ENCODE data around the gene RPS14.
A peak's percentile ranks its signal among the peaks of the same experiment; 100 is the strongest.
"Not testable (repeated sequence)": the region's sequence is repeated elsewhere in the genome, so short reads cannot be mapped to it uniquely, and the experiment has no call there.

Gene RPS14

DNA sequence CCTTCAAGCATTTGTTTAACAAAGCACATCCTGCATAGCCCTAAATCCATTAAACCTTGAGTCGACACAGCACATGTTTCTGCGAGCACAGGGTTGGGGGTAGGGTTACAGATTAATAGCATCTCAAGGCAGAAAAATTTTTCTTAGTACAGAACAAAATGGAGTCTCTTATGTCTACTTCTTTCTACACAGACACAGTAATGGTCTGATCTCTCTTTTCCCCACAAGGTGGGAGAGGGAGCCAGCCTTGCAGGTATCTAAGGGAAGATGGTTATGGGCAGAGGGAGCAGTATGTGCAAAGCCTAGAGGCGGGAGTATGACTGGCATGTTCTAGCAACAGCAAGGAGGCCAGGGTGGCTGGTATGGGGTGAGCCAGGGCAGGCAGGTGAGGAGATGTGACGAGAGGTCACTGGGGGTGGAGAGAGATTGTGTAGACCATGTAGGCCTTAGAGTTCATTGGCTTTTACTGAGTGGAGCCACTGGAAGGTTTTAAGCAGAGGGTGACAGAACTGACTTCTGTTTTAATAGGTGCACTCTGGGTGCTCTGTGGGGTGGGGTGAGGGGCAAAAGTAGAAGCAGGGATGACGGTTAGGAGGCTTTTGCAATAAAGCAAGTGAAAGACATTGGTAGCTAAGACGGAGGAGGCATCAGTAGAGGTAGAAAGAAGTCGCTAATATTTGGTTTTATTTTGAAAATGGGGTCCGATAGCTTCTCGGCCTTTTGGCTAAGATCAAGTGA lies 5.1 kb upstream of the RPS14 start:
- Histone ChIP-seq H3K27me3 (ENCODE audit: control insufficient read depth, insufficient read depth, low read length) (no peaks in the 10 kb centered on the region), H3K4me1 (ENCODE audit: control insufficient read depth, low read depth, low read length) (peaks cover 6% of the 10 kb centered on the region), H3K4me3 (ENCODE audit: low read length) (no peak overlapping the region), H3K9ac (ENCODE audit: low read length) (no peak overlapping the region), H3K9me3 (ENCODE audit: control insufficient read depth, low read depth, low read length) (no peaks in the 10 kb centered on the region), H3K36me3 (ENCODE audit: control insufficient read depth, low read depth, low read length) (no peaks in the 10 kb centered on the region), H3K27ac (ENCODE audit: low read length) (no peak overlapping the region)

DNA sequence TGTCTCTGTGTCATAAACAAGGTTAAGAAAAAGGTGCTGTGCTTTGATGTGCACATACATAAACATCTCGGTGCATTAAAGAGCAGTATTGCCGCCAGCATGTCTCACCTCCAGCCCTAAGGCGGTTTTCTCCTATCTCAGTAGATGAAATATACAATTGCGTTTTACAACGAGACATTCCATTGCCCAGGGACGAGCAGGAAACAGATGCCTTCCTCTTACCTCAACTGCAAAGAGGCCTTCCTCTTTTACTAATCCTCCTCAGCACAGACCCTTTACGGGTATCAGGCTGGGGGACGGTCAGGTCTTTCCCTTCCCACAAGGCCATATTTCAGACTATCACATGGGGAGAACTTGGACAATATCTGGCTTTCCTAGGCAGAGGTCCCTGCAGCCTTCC lies 4.5 kb upstream of the RPS14 start:
- H3K9ac ChIP-seq (ENCODE audit: low read length); H3K27me3 ChIP-seq (ENCODE audit: control insufficient read depth, insufficient read depth, low read length); H3K27ac ChIP-seq (ENCODE audit: low read length); H3K4me1 ChIP-seq (ENCODE audit: control insufficient read depth, low read depth, low read length); H3K4me3 ChIP-seq (ENCODE audit: low read length); H3K9me3 ChIP-seq (ENCODE audit: control insufficient read depth, low read depth, low read length); H3K36me3 ChIP-seq (ENCODE audit: control insufficient read depth, low read depth, low read length): not testable (repeated sequence)

DNA sequence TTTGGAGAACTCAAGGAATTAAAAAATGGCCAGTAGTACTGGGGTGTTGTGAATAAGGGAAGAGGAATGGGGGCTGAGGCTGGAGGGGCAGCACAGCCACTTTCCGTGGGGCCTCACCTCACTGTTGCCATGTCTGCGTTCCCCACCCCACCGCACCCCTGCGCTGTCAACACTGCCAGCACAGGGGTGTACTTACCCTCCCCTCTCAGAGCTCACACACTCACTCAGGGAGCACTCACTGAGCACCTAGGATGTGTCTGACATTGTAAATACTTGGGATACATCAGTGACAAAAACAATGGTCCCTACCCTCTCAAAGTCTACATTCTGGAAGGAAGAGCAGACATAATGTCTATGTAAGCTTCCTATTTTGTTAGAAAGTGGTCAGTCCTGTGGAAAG lies 3.4 kb upstream of the RPS14 start:
- H3K4me3 ChIP-seq (ENCODE audit: low read length): no peak overlapping the region
- H3K9me3 ChIP-seq (ENCODE audit: control insufficient read depth, low read depth, low read length): no peaks in the 10 kb centered on the region
- peaks cover 9% of the 10 kb centered on the region for H3K36me3 ChIP-seq (ENCODE audit: control insufficient read depth, low read depth, low read length)
- no peaks in the 10 kb centered on the region for H3K27me3 ChIP-seq (ENCODE audit: control insufficient read depth, insufficient read depth, low read length)
- no peak overlapping the region for H3K9ac ChIP-seq (ENCODE audit: low read length)
- no peak overlapping the region for H3K27ac ChIP-seq (ENCODE audit: low read length)
- H3K4me1 ChIP-seq (ENCODE audit: control insufficient read depth, low read depth, low read length): peaks cover 6% of the 10 kb centered on the region

DNA sequence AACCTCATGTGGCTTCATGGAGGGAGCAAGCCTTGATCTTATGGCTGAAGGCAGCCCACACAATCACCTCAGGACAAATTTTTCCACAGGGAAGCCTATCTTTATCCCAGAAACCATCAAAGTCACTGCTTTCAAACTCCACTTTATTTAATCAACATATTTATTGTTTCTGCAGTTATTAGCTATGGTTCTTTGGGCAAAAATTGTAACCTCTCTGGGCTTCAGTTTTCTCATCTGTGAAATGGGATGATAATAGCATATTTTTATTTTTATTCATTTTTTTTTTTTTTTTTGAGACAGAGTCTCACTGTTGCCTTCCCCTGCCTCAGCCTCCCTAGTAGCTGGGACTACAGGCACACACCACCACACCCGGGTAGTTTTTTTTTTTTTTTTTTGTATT lies 2.1 kb upstream of the RPS14 start:
- no peak overlapping the region for H3K27ac ChIP-seq (ENCODE audit: low read length)
- H3K36me3 ChIP-seq (ENCODE audit: control insufficient read depth, low read depth, low read length): peaks cover 22% of the 10 kb centered on the region
- H3K9me3 ChIP-seq (ENCODE audit: control insufficient read depth, low read depth, low read length): no peaks in the 10 kb centered on the region
- no peaks in the 10 kb centered on the region for H3K27me3 ChIP-seq (ENCODE audit: control insufficient read depth, insufficient read depth, low read length)
- H3K4me3 ChIP-seq (ENCODE audit: low read length): no peak overlapping the region
- H3K9ac ChIP-seq (ENCODE audit: low read length): no peak overlapping the region
- H3K4me1 ChIP-seq (ENCODE audit: control insufficient read depth, low read depth, low read length): peaks cover 9% of the 10 kb centered on the region

DNA sequence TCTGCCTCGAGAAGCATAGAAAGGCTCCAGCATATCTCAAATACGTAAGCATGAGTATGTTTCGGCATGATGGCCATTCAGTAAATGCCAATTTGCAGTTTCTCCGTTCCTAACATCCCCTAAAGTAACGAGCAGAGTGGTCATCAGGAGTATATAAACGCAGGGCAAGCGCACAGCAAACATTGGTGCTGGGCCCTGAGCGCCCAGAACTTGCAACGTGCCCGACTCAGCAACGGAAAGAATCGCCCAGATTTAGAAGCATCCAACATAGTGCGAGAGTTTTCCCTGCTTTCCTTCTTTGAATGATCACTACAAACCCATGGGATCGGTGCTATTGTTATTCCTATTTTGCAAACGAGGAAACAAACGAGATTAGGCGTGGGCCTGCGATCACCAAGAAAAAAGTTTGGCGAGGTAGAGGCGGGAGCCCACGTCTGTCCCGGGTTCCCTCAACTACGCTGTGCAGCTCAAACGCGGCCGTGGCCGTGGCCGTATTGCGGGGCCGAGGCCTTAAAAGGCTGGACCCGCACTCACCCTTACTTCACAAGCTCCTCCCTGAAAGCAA lies 505 bp downstream of the RPS14 start:
- peaks cover 9% of the 10 kb centered on the region for H3K4me1 ChIP-seq (ENCODE audit: control insufficient read depth, low read depth, low read length)
- peak overlapping the region; percentile 79 for H3K4me3 ChIP-seq (ENCODE audit: low read length)
- H3K27ac ChIP-seq (ENCODE audit: low read length): peak overlapping the region; percentile 99
- H3K9me3 ChIP-seq (ENCODE audit: control insufficient read depth, low read depth, low read length): no peaks in the 10 kb centered on the region
- peak overlapping the region; percentile 98 for H3K9ac ChIP-seq (ENCODE audit: low read length)
- H3K27me3 ChIP-seq (ENCODE audit: control insufficient read depth, insufficient read depth, low read length): no peaks in the 10 kb centered on the region
- H3K36me3 ChIP-seq (ENCODE audit: control insufficient read depth, low read depth, low read length): peaks cover 48% of the 10 kb centered on the region

DNA sequence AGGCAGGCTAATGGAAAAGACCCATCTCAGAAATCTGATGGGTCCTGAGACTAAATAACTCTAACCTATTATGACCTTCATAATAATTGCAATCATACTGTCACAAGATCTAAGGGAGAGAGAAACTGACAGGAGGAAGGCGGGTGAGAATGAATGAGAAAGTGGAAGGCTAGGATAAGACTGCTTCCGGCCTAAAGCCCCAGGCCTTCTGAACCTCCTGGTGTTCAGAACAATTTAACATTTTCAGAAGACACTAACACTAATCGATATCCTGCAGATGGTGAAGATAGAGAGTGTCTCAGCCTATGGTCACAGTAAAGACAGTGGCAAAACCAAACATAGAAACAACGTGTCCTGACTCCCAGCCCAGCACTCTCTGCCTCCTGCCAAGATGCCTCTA lies 1.2 kb downstream of the RPS14 start:
- no peaks in the 10 kb centered on the region for H3K27me3 ChIP-seq (ENCODE audit: control insufficient read depth, insufficient read depth, low read length)
- H3K9me3 ChIP-seq (ENCODE audit: control insufficient read depth, low read depth, low read length): no peaks in the 10 kb centered on the region
- H3K9ac ChIP-seq (ENCODE audit: low read length): peak overlapping the region; percentile 98
- peaks cover 55% of the 10 kb centered on the region for H3K36me3 ChIP-seq (ENCODE audit: control insufficient read depth, low read depth, low read length)
- H3K27ac ChIP-seq (ENCODE audit: low read length): peak overlapping the region; percentile 99
- H3K4me1 ChIP-seq (ENCODE audit: control insufficient read depth, low read depth, low read length): peaks cover 9% of the 10 kb centered on the region
- peak overlapping the region; percentile 79 for H3K4me3 ChIP-seq (ENCODE audit: low read length)

DNA sequence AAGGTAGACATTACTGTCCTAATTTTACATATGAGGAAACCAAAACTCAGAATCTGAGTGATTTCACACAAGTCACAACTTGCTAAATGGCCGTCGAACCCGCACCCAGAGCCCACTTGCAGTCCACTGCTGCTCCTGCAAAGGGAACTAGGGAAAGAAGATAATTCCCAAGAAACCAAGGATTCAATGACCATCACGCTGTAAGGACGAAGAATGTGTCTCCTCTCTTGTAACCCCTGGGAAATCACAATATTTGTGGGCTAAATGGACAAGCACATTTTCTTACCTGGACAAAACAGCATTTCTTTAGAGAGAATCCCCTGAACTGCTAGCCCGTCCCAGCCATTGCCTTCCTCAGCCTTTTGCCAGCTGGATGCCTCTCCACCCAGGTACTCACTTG lies 2.4 kb downstream of the RPS14 start:
- H3K27me3 ChIP-seq (ENCODE audit: control insufficient read depth, insufficient read depth, low read length): no peaks in the 10 kb centered on the region
- H3K9ac ChIP-seq (ENCODE audit: low read length): peak overlapping the region; percentile 98
- H3K27ac ChIP-seq (ENCODE audit: low read length): no peak overlapping the region
- peaks cover 56% of the 10 kb centered on the region for H3K36me3 ChIP-seq (ENCODE audit: control insufficient read depth, low read depth, low read length)
- H3K9me3 ChIP-seq (ENCODE audit: control insufficient read depth, low read depth, low read length): no peaks in the 10 kb centered on the region
- H3K4me3 ChIP-seq (ENCODE audit: low read length): peak overlapping the region; percentile 79
- H3K4me1 ChIP-seq (ENCODE audit: control insufficient read depth, low read depth, low read length): peaks cover 11% of the 10 kb centered on the region

DNA sequence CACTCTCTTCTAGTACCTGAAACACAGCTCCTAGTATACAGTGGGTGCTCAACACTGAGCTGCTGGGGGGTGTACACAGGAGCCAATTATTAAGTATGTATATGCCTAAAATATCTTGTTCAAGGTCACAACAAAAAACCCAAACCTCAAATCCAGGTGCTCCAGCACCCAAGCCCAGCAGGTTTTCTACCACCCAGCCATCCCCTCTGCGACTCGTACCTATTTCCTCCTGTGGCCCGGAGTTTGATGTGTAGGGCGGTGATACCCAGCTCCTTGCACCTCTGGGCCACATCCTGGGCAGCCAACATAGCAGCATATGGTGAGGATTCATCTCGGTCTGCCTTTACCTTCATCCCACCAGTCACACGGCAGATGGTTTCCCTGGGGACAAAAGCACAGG lies 3.0 kb downstream of the RPS14 start:
- no peak overlapping the region for H3K4me3 ChIP-seq (ENCODE audit: low read length)
- H3K27me3 ChIP-seq (ENCODE audit: control insufficient read depth, insufficient read depth, low read length): no peaks in the 10 kb centered on the region
- H3K9me3 ChIP-seq (ENCODE audit: control insufficient read depth, low read depth, low read length): no peaks in the 10 kb centered on the region
- peaks cover 17% of the 10 kb centered on the region for H3K4me1 ChIP-seq (ENCODE audit: control insufficient read depth, low read depth, low read length)
- peaks cover 56% of the 10 kb centered on the region for H3K36me3 ChIP-seq (ENCODE audit: control insufficient read depth, low read depth, low read length)
- no peak overlapping the region for H3K9ac ChIP-seq (ENCODE audit: low read length)
- H3K27ac ChIP-seq (ENCODE audit: low read length): no peak overlapping the region

DNA sequence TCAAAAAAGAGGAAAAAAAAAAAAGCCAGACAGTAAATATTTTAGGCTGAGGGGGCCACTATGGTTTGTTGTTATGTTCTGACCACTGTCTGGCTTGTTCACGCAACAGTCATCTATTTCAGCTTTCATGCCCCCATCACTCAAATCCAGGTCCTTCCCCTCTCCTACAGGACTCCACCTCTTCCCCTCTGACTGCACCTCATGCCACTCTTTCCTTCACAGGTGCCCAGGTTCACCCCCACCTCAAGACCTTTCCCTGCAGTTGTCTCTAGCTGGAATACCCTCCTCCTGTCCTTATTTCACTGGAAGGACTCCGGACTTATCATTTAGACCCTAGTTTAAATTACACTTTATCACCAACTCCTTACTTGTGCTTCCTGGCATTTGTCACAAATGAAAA lies 3.5 kb downstream of the RPS14 start:
- H3K9ac ChIP-seq (ENCODE audit: low read length): no peak overlapping the region
- no peak overlapping the region for H3K27ac ChIP-seq (ENCODE audit: low read length)
- no peak overlapping the region for H3K4me3 ChIP-seq (ENCODE audit: low read length)
- no peaks in the 10 kb centered on the region for H3K27me3 ChIP-seq (ENCODE audit: control insufficient read depth, insufficient read depth, low read length)
- H3K9me3 ChIP-seq (ENCODE audit: control insufficient read depth, low read depth, low read length): no peaks in the 10 kb centered on the region
- peaks cover 22% of the 10 kb centered on the region for H3K4me1 ChIP-seq (ENCODE audit: control insufficient read depth, low read depth, low read length)
- H3K36me3 ChIP-seq (ENCODE audit: control insufficient read depth, low read depth, low read length): peaks cover 56% of the 10 kb centered on the region

DNA sequence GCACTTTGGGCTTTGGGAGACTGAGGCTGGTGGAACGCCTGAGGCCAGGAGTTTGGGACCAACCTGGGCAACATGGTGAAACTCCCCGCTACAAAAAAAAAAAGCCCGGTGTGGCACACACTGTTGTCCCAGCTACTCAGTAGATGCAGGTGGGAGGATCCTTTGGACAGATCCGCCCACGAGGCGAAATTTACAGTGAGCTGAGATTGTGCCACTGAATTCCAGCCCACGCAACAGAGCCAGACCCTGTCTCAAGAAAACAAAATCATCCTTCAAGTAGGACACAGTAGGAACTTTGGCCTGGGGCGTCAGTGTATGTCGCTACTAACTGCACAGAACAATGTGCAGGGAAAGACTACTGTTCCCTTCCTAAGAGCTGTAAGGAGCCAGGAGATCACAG lies 4.8 kb downstream of the RPS14 start:
- Histone ChIP-seq H3K27me3 (ENCODE audit: control insufficient read depth, insufficient read depth, low read length) (no peaks in the 10 kb centered on the region), H3K4me1 (ENCODE audit: control insufficient read depth, low read depth, low read length) (peaks cover 24% of the 10 kb centered on the region), H3K36me3 (ENCODE audit: control insufficient read depth, low read depth, low read length) (peaks cover 56% of the 10 kb centered on the region), H3K9me3 (ENCODE audit: control insufficient read depth, low read depth, low read length) (no peaks in the 10 kb centered on the region), H3K4me3 (ENCODE audit: low read length) (no peak overlapping the region), H3K9ac (ENCODE audit: low read length) (no peak overlapping the region), H3K27ac (ENCODE audit: low read length) (no peak overlapping the region)

DNA sequence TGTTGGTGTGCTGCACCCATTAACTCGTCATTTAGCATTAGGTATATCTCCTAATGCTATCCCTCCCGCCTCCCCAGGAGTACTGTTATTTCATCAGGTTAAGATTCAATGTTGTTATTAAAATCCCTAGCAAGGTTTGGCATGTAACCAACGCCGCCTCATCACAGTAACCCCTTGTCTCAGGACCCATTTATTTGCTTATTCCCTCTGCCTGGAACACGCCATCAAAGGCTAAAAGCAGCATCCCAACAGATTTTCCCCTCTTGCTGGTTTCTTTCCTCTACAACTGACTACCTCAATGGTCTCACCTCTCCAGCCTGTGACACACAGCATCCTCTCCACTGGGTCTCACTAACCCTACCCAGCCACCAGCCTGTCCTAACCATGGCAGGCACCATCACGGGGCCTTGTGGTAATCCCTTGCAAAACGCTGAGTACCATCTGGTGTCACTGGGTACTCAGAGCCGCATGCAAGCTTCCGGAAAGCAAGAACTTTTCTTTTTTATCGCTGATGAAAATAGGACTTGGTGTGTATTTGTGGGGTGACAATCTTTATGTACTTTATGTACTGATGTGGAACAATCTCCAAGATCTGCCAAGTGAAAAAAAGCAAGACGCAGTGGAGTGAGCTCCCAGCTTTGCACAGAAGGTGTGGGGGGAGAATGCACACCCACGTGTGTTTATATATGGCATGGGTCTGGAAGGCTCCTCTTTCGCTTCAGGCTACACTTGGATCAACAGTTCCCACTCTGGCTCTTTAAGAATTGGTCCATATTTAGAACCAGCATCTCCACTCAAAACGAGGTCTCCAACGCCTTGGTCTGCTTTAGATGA lies 6.1 kb downstream of the RPS14 start:
- H3K9me3 ChIP-seq (ENCODE audit: control insufficient read depth, low read depth, low read length): no peaks in the 10 kb centered on the region
- no peak overlapping the region for H3K4me3 ChIP-seq (ENCODE audit: low read length)
- H3K36me3 ChIP-seq (ENCODE audit: control insufficient read depth, low read depth, low read length): peaks cover 52% of the 10 kb centered on the region
- no peaks in the 10 kb centered on the region for H3K27me3 ChIP-seq (ENCODE audit: control insufficient read depth, insufficient read depth, low read length)
- peaks cover 24% of the 10 kb centered on the region for H3K4me1 ChIP-seq (ENCODE audit: control insufficient read depth, low read depth, low read length)
- no peak overlapping the region for H3K27ac ChIP-seq (ENCODE audit: low read length)
- no peak overlapping the region for H3K9ac ChIP-seq (ENCODE audit: low read length)
